HCEC 1CT (cell line): Measurements from ENCODE around the gene CYP11A1.

ENCODE experiments used
- DNase-seq: peaks from one replicate; pipeline ENCODE4 v3.0.0-alpha.2; 2017

The CYP11A1 gene

GRCh38 chr15:74293021-74293810, 74.2 kb downstream of the CYP11A1 start:
- no peak for DNase-seq

- peak; percentile 57 for DNase-seq
Measured at GRCh38 chr15:74291101-74292071, 76.1 kb downstream of the CYP11A1 start.

- DNase-seq = no peak
Measured at GRCh38 chr15:74290645-74291044, 76.8 kb downstream of the CYP11A1 start.

GRCh38 chr15:74289671-74290070, 77.8 kb downstream of the CYP11A1 start:
- no peak for DNase-seq
